HL-60/S4 (cell line): Measurements from ENCODE around the gene COX4I2.

ENCODE experiments used
- in situ Hi-C: fragments of 300-500 bp; cut with MboI; formaldehyde crosslinking; loops from 2 replicates; pipeline ENCODE4 v1.14.3; 2022; ENCODE audit warnings: low sequenced_read_pairs

Gene COX4I2

DNA sequence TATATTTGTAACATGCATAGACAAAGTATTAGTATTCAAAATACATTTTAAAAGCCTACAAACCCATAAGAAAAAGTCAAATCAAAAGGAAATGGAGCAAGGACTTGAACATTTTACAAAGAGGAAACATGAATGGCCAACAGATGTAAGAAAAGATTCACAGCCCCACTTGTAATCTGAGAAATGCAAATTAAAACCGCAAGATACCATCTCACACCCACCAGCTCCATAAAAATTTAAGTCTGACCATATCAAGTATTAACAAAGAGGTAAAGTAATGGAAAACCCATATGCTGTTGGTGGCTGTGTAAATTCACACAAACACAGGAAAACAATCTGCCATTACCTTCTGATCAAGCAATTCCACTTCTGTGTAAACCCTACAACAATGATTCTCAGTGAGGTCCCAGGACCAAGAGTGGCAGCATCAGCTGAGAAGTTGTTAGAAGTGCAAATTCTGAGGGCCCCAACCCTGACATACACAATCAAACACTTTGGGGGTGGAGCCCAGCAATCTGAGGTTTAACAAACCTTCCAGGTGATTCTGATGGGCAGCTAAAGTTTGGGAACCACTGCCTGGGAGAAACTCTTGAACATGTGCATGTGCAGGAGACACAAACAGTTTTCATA, 54.0 kb downstream of the COX4I2 start:
- in situ Hi-C loops = no loop called here

DNA sequence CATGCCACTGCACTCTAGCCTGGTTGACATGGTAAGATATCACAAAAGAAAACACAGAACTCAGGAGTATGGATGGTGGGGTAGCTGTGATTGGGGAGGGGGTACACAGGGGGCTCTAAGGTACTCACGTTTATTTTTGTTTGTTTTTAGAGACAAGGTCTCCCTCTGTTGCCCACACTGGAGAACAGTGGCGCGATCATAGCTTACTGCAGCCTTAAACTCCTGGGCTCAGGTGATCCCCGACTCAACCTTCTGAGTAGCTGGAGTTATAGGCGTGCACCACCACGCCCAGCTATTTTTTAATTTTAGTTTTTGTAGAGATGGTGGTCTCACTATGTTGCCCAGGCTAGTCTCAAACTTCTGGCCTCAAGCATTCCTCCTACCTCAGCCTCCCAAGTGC, 55.7 kb downstream of the COX4I2 start:
- in situ Hi-C loops = no loop called here

- in situ Hi-C loops = no loop called here
Measured at GRCh38 chr20:31693987-31694661, 56.4 kb downstream of the COX4I2 start.
